Forelimb muscle (tissue), 1 donor: ENCODE results near the gene RGP1. TPM values are rescaled to one million over a fixed set of nuclear protein-coding genes. Genes with fewer than 3 reads are reported as not detected.
A peak's percentile ranks its signal among the peaks of the same experiment; 100 is the strongest.

Experiments
- DNase-seq: peaks from one replicate; pipeline ENCODE4 v3.0.0-alpha.2; 2013; ENCODE audit warnings: low read depth
- polyA plus RNA-seq: library from polyadenylated mRNA; unstranded; fragments of 120-200 nt; gene quantifications from one replicate; pipeline ENCODE4 v1.2.1, GENCODE V29; 2013; ENCODE audit not compliant: insufficient read length

The RGP1 gene
- polyA plus RNA-seq, 1 donor = 17.9 TPM

DNA sequence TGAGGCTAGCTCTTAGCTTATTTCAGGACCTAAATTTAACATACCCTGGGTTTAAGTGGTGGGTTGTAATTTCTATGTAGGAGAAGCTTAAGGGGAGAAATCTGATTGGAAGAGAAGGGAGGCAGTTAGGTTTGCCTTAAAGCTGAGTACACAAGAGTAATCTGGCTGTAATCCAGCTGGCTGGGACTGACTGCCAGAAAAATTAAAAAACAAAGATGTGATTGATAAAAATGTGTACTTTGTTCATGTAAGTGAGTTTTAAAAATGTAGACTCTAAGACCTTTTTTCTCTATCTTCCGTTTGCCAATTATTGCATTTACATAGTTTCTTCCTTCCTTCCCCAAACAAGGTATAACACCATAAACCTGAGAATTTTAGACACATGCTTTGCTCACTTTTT is 22.4 kb downstream of the RGP1 start:
- DNase-seq = no peak

DNA sequence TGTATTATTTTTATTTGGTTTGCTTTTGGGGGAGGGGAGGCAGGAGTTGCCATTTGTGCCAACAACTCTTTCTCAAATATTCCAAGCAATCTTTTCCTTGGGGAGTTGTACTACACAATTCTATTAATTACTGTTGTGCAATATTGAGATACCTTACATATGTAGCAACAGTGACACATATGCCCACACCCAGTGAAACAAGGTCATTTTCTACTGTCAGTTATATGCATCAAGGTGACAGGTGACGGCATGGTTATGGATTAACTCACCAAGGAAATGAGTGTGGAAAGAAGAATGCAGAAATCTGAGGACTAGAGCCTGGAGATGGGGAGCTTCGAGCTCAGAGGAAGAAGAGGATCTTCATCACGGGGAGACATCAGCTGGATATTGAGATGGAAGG is 22.9 kb downstream of the RGP1 start:
- DNase-seq = no peak

DNA sequence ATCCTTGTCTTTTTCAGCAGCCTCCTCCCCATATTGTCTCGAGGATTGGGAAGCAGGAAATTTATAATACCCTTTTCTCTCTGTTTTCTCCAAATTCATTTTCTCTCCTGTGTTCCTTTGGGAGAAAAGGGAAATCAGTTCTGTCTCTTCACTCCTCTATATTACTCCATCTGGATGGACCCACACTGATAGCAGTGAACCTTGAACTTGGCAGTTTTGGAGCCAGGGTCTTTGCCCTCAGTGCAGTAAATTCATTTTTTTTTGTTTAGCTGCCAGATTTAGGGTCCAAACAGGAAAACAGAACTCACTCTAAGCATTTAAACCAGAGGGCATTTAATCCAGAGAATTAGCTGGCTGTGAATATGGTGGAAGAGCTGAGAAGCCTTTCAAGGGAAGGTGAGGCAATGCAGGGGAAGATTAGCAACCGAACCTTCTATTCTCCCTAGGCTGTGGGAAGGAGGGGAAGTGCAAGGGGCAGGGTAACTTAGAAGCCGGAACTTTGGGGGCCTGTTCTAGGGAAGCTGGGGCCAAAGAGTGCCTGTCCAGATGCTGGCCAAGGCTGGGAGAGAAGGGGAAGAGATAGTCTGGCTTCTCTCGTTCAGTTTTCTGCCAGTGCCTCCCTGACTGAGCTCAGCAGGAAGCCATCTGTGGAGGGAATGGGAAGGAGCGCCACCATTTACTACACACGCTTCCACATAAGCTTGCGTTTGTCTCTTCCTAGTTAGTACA is 26.0 kb downstream of the RGP1 start:
- DNase-seq = no peak

DNA sequence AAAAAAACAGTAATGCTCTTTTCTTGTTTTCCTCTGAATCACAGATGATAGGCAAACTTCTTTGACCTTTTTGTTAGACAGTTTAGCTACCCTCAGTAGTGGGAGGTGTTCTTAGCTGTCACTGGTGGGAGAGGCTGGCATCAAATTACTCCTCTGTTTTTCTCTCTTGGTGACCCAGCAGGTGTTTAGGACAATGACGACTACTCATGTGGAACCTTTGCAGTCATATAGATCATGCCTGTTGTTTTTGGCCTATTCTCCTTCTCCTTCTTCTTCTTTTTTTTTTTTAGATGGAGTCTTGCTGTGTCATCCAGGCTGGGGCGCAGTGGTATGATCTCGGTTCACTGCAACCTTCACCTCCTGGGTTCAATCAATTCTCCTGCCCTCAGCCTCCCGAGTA is 26.9 kb downstream of the RGP1 start:
- DNase-seq = no peak

DNA sequence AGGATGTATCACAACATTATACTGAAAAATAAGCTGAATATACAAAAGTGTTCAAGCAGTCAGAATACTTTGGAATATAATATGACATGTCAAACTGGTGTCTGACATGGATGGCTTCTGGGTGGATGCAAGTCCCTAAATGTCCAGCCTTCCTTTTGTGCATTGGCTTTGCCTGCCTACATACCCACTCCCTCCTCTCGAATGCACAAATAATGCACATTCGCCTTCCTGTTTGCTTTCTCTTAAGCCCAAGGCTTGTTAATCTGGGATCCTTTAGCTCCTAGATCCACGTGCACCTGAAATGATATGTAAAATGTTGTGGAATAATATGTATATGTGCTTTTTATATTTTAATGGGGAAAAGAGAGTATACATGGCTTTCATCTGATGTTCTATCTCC is 29.4 kb downstream of the RGP1 start:
- no peak for DNase-seq

DNA sequence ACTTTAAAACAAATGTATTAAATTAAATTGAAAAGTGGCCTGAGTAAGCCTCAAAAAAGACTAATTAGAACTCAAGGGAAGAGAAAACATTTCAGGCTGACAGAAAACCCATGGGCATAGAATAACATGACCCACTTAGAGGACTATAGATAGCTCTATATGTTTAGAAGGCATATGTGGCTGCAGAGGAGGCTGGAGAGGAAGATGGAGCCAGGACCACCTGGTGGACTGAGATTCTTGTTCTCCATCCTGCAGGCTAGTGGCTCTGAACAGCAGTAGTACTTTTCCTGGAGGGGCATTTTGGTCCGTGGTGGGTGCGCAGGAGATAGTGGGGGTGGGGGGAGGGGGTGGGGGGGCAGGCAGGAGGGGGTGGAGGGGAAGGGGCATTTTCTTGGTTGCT is 32.0 kb downstream of the RGP1 start:
- no peak for DNase-seq

DNA sequence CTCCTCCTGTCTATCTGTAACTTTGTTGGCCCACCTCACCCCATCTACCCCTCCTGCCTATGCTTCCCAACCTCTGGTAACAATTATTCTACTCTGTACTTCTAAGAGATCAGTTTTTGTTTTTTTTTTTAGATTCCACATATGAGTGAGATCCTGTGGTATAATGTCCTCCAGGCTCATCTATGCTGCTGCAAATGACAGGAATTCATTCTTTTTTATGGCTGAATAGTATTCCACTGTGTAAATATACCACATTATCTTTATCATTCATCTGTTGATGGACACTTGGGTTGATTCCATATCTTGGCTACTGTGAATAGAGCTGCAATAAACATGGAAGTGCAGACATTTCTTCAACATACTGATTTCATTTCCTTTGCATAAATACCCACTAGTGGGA is 34.3 kb downstream of the RGP1 start:
- DNase-seq = no peak

DNA sequence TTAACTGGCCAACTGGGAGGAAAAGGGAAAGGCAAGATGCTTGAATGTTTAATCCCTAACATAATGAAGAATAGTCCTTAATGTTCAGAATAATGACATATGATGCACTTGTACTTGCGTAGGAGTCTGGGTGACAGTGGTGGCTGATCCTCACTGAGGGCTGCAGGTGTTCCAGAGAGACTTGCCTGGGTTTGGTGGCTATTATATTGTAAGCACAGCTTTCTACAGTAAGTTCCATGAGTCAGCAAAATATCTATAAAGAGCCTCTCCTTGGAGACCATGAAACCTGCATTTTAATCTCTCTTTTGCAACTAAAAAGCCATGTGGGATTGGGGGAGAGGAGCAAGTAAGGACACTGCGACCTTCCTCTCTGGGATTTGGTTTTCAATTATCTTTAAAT is 40.5 kb downstream of the RGP1 start:
- no peak for DNase-seq

DNA sequence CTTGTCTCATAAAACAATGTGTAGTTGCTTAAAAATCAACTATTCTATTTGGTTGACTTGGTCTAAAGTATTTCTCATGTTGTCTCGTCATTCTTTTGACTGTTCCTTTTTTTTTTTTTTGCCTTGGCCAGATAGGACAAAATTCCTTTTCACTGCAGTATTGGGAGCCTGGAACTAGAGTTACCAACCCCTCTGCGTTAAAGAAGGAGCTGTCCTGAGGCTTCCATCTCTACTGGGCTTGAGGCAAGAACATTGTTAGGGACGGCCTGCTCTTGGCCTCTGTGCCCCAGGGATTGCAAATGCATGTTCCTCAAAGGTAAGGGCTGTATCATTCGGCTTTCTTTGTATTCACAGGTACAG is 40.9 kb downstream of the RGP1 start:
- no peak for DNase-seq

DNA sequence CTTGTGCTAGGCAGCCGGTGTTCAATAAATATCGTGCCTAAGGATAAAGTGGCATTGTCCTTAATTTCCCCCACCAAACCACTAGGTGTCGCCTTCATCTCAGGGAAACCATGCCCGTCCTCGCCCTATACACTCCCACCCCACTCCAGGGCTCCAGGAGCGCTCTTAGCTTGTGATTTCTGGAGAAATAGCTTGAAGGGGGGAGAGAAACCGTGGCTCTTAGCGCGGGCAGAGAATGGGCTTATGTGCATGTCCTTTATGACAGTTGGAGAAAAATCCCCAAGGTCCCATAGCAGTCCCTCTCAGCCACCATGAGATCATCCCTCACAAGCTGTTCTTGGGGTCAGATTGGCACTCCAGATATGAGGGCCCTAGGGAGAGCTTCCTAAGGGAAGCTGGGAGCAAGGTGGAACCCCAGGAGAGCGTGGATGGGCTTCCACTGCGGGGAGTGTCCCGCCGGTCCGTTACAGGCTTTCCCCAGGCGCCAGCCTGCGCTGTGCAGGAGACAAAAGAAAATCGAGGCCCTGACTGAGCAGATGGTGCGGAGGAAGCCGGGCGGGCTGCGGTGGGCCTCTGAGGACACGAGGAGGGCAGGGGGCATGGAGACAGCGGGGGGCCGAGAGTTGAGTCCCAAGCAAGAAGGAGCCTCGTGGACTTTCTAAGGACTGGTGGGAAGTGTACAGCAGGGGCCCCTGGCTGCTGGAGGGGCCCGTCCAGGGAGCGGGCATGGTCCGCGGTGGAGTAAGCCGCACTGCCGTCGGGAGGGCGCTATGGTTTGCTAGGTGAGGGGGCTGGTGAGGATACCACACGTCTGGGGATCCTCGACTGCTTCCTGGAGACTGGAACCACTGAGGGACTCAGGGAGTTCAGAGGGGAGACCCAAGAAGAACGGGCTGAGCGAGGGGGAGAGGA is 41.6 kb downstream of the RGP1 start:
- peak; percentile 72 for DNase-seq

DNA sequence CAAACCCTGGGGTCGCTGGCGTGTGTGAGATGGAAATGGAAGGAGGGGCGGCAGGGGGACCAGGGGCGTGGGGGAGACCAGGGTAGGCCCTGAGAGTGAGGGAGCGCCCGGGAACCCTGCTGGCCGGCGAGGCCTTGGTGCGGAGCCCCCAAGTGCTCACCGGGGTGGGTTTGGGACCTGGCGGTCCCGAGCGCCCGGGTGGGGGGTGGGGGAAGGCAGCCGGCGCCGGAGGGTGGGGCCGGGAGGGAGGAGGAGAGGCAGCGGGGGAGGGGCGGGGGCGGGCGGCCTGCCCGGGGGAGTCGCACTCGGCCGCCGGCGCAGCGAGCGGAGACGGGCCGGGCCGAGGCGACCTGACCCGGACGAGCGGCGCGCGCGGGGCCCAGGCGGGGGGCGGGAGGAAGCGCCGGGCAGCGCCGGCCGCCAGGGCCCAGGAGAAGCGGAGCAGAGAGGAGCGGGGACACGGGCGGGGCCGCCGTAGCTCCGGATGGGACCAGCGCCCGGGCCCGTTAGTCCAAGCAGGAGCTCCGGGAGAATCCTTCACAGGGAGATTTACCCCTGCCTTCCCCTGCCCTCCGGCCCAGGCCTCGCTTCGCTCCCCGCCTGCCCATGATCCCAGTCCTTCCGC is 42.3 kb downstream of the RGP1 start, which contains the start of gene NPR2:
NPR2 (plus strand) TSS at position 295 of the 625 bp plus-strand sequence. CDS start 818 bp downstream, outside the sequence.
- no peak for DNase-seq

DNA sequence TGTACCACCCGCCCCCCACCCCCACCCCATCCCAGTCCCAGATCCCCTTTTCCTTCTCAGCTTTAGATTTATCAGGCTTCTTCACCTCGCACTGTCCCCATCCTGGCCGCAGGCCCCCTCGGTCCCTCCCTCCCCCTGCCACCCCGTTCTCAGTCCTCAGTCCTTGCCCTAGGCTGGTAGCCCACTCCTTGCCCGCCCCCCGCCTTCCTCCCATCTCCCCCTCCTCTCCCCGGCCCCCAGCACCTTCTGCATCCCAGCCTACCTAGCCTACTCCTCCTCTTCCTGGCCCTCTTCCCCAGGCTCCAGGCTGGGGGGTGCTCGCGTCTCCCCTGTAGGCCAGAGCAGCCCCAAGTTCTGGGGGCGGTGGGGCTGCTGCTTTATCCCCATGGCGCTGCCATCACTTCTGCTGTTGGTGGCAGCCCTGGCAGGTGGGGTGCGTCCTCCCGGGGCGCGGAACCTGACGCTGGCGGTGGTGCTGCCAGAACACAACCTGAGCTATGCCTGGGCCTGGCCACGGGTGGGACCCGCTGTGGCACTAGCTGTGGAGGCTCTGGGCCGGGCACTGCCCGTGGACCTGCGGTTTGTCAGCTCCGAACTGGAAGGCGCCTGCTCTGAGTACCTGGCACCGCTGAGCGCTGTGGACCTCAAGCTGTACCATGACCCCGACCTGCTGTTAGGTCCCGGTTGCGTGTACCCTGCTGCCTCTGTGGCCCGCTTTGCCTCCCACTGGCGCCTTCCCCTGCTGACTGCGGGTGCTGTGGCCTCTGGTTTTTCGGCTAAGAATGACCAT is 43.1 kb downstream of the RGP1 start:
- DNase-seq = no peak

DNA sequence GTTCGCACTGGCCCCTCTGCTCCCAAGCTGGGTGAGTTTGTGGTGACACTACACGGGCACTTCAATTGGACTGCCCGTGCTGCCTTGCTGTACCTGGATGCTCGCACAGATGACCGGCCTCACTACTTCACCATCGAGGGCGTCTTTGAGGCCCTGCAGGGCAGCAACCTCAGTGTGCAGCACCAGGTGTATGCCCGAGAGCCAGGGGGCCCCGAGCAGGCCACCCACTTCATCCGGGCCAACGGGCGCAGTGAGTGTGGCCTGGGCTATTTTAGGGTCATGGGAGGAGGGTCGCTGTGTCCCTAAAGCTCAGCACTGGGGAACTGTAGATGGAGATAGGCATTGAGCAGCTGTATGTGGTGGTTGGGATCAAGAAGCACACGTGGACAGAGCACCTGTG is 43.7 kb downstream of the RGP1 start:
- DNase-seq = no peak

DNA sequence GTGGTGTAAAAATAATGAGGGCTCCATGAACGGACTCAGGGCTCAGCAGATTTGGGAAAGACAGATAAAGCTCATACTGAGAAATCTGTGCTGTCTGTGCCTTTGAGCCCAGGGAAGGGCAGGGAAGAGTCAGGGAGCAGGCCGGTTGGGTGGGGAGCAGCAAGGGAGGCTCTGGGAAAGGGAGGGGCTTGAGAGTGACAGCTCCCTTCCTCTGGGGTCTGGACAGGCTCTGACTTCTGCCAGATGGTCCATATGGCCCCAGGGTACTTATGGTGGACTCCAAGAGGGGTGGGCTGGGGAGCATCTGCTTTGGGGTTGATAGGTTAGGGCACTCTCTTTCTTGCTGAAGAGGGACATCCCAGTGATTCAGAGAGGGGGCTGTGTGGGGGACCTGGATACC is 44.4 kb downstream of the RGP1 start:
- no peak for DNase-seq

DNA sequence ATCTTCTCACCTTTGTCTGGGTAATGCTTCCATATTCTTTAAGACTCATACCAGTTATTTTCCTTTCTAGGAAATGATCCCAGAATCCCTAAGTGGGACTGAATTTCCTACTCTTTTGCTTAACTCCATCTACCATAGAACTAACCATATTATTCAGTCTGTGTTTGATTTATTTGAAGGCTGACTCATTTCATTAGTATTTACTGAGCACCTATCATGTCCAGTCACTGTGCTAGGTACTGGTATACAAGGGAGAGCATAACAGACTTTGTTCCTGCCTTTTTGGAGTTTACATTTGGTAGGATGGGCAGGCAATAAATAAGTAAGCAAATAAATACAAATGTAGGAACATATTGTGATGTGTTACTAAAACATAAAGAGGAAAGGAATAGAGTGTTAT is 46.6 kb downstream of the RGP1 start:
- no peak for DNase-seq

DNA sequence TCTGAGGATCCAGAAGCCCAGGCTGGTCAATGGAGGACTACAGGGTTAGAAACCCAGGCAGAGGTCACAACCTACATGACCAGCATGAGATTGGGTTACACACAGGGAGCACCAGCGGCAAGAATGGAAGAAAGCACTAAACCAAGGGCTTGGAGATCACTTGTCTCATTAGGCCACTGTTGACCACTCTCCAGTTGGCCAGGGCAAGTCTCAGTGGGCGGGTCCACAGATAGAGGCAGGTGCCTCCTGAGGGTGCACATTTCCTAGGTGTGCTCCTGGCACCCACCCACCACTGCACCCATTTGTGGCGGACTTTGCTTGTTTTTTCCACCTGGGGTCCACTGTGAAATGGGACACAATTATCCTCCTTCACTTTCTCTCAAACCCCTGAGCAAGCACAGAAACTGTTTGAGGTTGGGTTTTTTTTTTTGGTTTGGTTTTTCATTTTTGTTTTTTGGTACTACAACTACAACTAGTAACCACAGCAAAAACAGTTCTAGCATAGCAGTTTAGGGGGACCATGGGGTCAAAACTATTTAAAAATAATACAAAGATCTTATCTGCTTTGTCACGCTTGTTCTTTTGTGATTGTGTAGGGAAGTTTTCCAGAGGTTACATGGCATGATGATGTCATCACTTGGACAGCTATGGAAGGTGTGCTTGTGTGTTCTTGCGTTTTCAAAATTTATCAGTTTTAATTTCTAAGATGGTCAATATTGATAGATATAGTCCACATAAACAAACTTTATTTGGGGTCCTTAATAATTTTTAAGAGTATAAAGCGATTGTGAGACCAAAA is 48.4 kb downstream of the RGP1 start:
- DNase-seq = no peak

DNA sequence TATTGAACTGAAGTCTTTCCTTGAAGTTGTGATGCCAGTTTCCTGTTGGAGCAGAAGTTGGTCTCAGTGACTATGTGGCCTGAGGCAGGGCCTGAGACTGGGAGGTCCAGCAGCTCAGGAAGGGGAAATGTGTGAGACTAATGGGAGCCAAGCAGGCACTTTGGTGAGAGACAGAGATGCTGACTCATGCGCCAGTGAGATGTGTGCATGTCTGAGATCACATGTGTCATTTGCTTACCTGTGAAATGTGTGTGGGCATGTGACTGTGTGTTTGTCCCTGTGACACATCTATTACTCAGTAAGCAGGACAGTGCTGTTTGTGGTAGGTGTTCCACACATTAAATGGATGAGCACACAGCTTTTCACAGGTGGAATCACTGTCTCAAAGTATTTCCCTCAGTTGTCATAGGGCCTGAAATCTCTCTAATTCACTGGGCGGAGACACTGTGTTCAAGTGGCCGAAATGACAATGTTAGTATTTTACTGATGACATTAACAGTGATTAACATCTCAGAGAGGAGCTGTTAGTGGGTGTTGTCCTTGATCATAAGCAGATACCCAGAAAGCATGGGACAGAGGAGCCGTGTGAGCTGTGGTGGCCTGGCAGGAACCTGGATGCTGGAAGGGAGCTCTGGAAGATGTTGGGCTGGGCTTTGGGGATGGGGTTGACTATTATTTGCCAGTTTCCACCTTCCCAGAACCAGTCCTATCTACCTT is 49.7 kb downstream of the RGP1 start:
- no peak for DNase-seq

DNA sequence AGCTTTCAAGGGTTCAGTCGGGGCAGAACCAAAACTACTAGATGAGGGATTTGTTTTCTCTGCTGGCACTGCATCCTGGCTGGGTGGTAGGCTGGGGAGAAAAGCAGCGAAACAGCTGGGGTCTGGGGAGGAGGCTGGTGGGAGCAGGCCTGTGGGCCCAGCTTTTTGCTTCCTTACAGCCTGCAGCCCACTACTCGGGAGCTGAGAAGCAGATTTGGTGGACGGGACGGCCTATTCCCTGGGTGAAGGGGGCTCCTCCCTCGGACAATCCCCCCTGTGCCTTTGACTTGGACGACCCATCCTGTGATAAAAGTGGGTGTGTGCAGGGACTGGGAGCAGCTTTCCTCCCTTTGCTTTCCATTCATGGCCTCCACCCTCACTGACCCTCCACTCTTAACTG is 51.4 kb downstream of the RGP1 start:
- DNase-seq = no peak

DNA sequence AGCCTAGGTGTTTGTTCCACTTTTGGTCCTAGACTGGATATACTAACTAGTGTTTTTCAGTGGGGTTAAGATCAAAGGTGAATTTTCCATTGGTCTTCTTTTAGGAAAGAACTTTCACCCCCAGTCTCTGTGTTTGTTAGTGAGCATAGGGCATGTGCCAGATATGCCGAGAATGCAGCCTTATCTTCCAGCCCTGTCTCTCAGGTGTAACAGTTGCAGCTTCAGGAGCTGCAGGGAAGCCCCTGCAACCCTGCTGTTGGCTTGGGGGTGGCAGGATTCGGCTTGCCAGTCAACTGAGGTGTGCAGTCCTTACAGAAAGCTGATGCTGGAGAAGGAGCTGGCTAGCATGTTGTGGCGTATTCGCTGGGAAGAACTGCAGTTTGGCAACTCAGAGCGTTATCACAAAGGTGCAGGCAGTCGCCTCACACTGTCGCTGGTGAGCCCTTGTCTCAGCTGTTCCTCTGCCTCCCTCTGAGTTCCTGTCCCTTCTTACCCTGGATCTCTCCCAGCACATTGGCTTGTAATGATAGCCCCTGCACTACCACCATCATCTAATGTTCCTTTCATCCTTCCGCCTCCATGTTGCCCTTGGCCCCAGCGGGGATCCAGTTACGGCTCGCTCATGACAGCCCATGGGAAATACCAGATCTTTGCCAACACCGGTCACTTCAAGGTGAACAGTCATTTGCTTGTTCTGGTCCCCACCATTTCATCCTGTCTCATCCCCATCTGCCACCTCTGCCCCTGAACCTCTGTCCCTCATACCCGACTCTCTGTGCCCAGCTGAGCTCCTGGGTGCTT is 52.4 kb downstream of the RGP1 start:
- DNase-seq = no peak

DNA sequence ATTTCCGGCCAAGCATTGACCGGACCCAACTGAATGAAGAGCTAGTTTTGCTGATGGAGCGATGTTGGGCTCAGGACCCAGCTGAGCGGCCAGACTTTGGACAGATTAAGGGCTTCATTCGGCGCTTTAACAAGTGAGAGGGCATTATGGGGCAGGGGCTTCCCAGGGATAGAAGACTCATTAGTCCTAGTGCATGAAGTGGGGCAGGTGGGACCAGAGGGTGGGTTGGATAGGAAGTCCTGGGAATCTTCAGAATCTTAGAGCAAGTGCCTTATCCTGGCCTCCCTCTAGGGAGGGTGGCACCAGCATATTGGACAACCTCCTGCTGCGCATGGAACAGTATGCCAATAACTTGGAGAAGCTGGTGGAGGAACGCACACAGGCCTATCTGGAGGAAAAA is 57.0 kb downstream of the RGP1 start:
- no peak for DNase-seq
